Sigmoid colon (tissue), 7 donors: Measurements from ENCODE around the gene FHL2. TPM values are rescaled to one million over a fixed set of nuclear protein-coding genes. Genes with fewer than 3 reads are reported as not detected.
A peak's percentile ranks its signal among the peaks of the same experiment; 100 is the strongest.

ENCODE experiments used
- DNase-seq: peaks from one replicate; pipeline ENCODE4 v3.0.0-alpha.2; 2019
- H3K27ac ChIP-seq, 4 donors: fragments of 200-600 bp; sonication (generic); one replicate each; pipeline ENCODE4 v1.5.1; 2016 to 2019; ENCODE audit warnings: mild to moderate bottlenecking in 1 of 4
- H3K27me3 ChIP-seq, 3 donors: fragments of 200-600 bp; sonication (generic); one replicate each; pipeline ENCODE4 v1.5.1; 2019; ENCODE audit warnings: mild to moderate bottlenecking in 1 of 3
- H3K36me3 ChIP-seq, 4 donors: fragments of 200-600 bp; sonication (generic); one replicate each; pipeline ENCODE4 v1.5.1; 2016 to 2019
- H3K4me1 ChIP-seq, 4 donors: fragments of 200-600 bp; sonication (generic); one replicate each; pipeline ENCODE4 v1.5.1; 2017 to 2019
- H3K4me3 ChIP-seq, 4 donors: fragments of 200-600 bp; sonication (generic); one replicate each; pipeline ENCODE4 v1.5.1; 2017 to 2019; ENCODE audit warnings: mild to moderate bottlenecking in 2 of 4, moderate library complexity in 1 of 4
- H3K9me3 ChIP-seq, 4 donors: fragments of 200-600 bp in 3 of 4; sonication (generic) in 3 of 4; one replicate each; pipeline versions ENCODE4 v1.5.1 to v1.6.1; 2013 to 2019
- EP300 ChIP-seq, 4 donors: sonication (generic); formaldehyde crosslinking; IDR thresholded peaks; one replicate each; pipeline ENCODE4 v1.6.1; 2017; ENCODE audit warnings: antibody characterized with exemption in 4 of 4
- POLR2A ChIP-seq, 2 donors: fragments of 450-650 bp; IDR thresholded peaks; one replicate each; pipeline ENCODE4 v1.6.1; 2016; ENCODE audit warnings: antibody characterized with exemption in 2 of 2, mild to moderate bottlenecking in 2 of 2, moderate library complexity in 2 of 2
- POLR2AphosphoS5 ChIP-seq, 4 donors: sonication (generic); formaldehyde crosslinking; IDR thresholded peaks; one replicate each; pipeline ENCODE4 v1.6.1; 2017; ENCODE audit warnings: antibody characterized with exemption in 4 of 4
- WGBS, 2 donors: extraction: QIAGEN DNeasy Blood & Tissue Kit; methylation state at CpG; one replicate each; pipeline ENCODE4 v1.1.7; 2013; 5-methylcytosine and 5-hydroxymethylcytosine counted together
- intact Hi-C: fragments of 100-400 bp; cut with DNase I; formaldehyde crosslinking; loops from one replicate; pipeline ENCODE4 v1.15.1; 2023
- polyA plus RNA-seq, 3 donors: library from polyadenylated mRNA; stranded (reverse); fragments of 200-250 nt; gene quantifications; one replicate each; pipeline ENCODE4 v1.2.3, GENCODE V29; 2013
- total RNA-seq, 4 donors: library from RNA; depleted of rRNA; stranded (reverse); fragments of >200 nt; gene quantifications; one replicate each; pipeline ENCODE4 v1.1.0, GENCODE V29; 2016
- TF ChIP-seq, protein P1 (sequence below), 4 experiments: fragments of 450-650 bp in 3 of 4; fragments of 200-600 bp in 1 of 4; IDR thresholded peaks; one replicate each; pipeline ENCODE4 v1.5.1; 2016 to 2019; ENCODE audit warnings: antibody characterized with exemption in 4 of 4, mild to moderate bottlenecking in 3 of 4, moderate library complexity in 2 of 4
- donor health status: healthy with polysubstance abuse.
- donor health status: Bipolar disorder and iron deficiency.
- donor health status: healthy.

Gene FHL2
- total and polyA plus RNA-seq, 7 donors: 62.0 to 210 (median 98.8) TPM

DNA sequence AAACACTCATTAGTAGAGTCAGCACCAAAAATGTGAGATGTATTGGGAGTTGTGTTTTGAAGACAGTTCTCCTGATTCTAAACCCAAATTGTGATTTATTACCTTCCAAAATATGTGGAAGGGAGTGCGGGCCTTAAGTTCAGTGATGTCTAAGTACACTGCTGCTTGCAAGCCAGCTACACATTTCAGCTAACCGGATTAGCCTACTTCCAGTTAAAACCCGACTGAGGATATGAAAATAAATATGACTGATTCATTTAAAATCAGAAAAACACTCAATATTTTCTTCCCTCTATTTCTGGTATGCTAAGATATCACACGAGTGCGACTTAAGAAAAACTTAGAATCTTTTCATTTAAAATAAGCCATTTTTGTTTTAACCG lies 907 bp downstream of the FHL2 start:
- TF ChIP-seq POLR2AphosphoS5 (IDR thresholded peaks at IDR 0.05) (no peak), POLR2A (IDR thresholded peaks at IDR 0.05) (no peak), EP300 (IDR thresholded peaks at IDR 0.05) (no peak)
- TF ChIP-seq, protein P1, sequence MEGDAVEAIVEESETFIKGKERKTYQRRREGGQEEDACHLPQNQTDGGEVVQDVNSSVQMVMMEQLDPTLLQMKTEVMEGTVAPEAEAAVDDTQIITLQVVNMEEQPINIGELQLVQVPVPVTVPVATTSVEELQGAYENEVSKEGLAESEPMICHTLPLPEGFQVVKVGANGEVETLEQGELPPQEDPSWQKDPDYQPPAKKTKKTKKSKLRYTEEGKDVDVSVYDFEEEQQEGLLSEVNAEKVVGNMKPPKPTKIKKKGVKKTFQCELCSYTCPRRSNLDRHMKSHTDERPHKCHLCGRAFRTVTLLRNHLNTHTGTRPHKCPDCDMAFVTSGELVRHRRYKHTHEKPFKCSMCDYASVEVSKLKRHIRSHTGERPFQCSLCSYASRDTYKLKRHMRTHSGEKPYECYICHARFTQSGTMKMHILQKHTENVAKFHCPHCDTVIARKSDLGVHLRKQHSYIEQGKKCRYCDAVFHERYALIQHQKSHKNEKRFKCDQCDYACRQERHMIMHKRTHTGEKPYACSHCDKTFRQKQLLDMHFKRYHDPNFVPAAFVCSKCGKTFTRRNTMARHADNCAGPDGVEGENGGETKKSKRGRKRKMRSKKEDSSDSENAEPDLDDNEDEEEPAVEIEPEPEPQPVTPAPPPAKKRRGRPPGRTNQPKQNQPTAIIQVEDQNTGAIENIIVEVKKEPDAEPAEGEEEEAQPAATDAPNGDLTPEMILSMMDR (IDR thresholded peaks at IDR 0.05): no peak
- H3K4me3 ChIP-seq: peak overlapping the region; percentile 76 to 97 (median 82)
- 15 to 36% methylated on average over 6 of the region's 6 CpGs for WGBS, 2 donors
- intact Hi-C loops: no loop called here
- DNase-seq: no peak
- peak overlapping the region; percentile 89 to 92 (median 90) for H3K27ac ChIP-seq
- H3K4me1 ChIP-seq: peaks cover 0 to 49% (median 28%) of the 10 kb centered on the region in 4 donors
- no peaks in the 10 kb centered on the region for H3K27me3 ChIP-seq
- no peaks in the 10 kb centered on the region for H3K9me3 ChIP-seq
- no peaks in the 10 kb centered on the region for H3K36me3 ChIP-seq

DNA sequence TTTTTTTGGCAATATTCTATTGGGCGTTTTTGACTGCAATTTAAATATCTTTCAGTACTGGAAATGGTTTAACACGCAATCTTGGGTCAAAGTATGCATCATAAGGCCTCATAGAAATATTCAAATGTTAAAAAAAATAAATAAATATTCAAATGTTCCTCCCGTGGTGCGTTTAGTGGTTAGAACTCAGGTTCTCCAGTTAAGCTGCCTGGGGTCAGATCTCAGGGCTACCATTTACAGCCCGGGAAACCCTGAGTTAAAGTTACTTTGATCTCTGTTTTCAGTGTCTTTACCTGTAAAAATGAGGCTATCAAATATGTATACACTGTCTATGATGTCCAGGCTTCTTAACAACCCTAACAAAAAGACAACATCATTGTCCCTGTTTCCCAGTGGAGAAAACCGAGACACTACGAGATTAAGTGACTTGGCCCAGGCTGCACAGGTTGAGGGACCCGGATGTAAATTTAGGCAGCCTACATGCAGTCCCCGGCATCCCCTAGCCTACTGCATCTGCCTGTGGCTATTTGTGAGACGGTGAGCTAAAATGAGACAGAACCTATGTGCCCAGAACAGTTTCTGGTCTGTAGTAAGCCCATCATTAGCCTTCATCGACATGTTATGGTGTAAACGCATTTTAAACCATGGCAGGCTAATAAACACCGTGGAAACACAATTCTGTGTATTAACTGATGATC lies 1.7 kb downstream of the FHL2 start:
- intact Hi-C loops: no loop called here
- Histone ChIP-seq H3K27ac (peak overlapping the region; percentile 27 to 90 (median 70)), H3K9me3 (no peaks in the 10 kb centered on the region), H3K27me3 (no peaks in the 10 kb centered on the region), H3K4me3 (peak overlapping the region; percentile 8 to 86 (median 78)), H3K4me1 (peaks cover 0 to 53% (median 30%) of the 10 kb centered on the region in 4 donors), H3K36me3 (no peaks in the 10 kb centered on the region)
- 75 to 80% methylated on average over 13 of the region's 13 CpGs for WGBS, 2 donors
- no peak for DNase-seq
- TF ChIP-seq EP300 (IDR thresholded peaks at IDR 0.05) (no peak), POLR2A (IDR thresholded peaks at IDR 0.05) (no peak), POLR2AphosphoS5 (IDR thresholded peaks at IDR 0.05) (no peak)
- TF ChIP-seq, protein P1 (IDR thresholded peaks at IDR 0.05): no peak

DNA sequence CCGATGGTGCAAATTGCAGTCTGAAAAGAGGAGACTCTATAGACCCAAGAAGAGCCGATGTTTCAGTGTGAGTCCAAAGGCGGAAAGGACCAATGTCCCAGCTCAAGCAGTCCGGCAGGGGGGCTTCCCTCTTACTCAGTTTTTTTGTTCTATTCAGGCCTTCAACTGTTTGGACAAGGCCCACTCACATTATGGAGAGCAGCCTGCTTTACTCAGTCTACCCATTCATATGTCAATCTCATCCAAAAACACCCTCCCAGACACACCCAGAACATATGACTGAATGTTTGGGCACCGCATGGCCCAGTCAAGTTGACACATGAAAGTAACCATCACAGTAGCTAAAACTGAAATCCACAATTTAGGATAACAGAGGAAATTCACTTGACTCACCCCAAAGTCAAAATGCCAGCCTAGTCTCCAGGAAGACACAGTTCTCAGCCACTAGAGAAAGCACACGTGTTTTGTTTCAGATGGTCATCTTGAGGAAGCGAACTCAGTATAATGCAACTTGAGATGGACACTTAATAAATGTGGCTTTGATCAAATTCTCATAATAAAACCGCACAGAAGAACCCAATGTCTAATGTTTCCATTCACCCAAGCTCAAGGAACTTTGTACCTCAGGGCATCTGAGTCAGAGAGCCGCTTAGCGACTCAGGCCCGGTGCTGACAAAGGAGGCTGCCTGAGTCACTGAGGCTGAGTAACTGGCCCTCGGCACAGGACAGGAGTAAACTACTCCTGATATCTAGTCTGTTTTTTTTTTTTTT lies 2.4 kb downstream of the FHL2 start:
- H3K4me3 ChIP-seq: peak overlapping the region in 3 of 4 donors; percentile 76 to 86 (median 79)

DNA sequence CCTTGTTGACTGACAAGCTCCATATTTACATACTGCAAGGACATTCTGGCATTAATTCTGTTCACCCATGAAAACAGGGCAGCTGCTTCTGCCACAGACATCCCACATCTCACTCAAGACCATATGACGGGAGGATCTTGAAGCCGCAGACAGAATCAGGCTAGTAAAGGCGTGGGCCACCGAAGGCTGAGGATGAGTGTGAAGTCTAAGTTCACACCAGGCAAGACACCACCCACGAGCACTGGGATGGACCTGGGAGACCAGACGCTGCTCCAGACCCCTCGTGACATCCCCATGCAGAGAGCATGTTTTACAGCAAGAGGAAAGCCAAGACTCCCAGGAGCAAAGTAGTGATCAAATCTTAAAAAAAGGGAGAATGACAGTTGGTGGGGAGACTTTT lies 3.2 kb downstream of the FHL2 start:
- WGBS, 2 donors: 84 to 92% methylated on average over 7 of the region's 7 CpGs

More for the DNA sequence above, 2.4 kb downstream of the FHL2 start:
- Histone ChIP-seq H3K27ac (peak overlapping the region; percentile 21 to 90 (median 58)), H3K36me3 (no peaks in the 10 kb centered on the region), H3K27me3 (no peaks in the 10 kb centered on the region), H3K4me1 (peaks cover 0 to 60% (median 37%) of the 10 kb centered on the region in 4 donors), H3K9me3 (no peaks in the 10 kb centered on the region)
- 65 to 80% methylated on average over 12 of the region's 12 CpGs for WGBS, 2 donors
- TF ChIP-seq, protein P1 (IDR thresholded peaks at IDR 0.05): no peak
- TF ChIP-seq POLR2AphosphoS5 (IDR thresholded peaks at IDR 0.05): peak in 1 of 4 donors; percentile 15
- intact Hi-C loops: no loop called here
- peak; percentile 74 for DNase-seq

More for the DNA sequence above, 3.2 kb downstream of the FHL2 start:
- Histone ChIP-seq H3K9me3 (no peaks in the 10 kb centered on the region), H3K4me1 (peaks cover 0 to 67% (median 44%) of the 10 kb centered on the region in 4 donors), H3K36me3 (no peaks in the 10 kb centered on the region), H3K27me3 (no peaks in the 10 kb centered on the region), H3K4me3 (peak overlapping the region in 1 of 4 donors; percentile 8), H3K27ac (peak overlapping the region in 1 of 4 donors; percentile 89)
- DNase-seq: no peak
- intact Hi-C loops: no loop called here
- TF ChIP-seq POLR2AphosphoS5 (IDR thresholded peaks at IDR 0.05) (no peak), EP300 (IDR thresholded peaks at IDR 0.05) (no peak), POLR2A (IDR thresholded peaks at IDR 0.05) (no peak)
- TF ChIP-seq, protein P1 (IDR thresholded peaks at IDR 0.05): no peak
